Neural progenitor cell (in vitro differentiated cells): ENCODE measurements around the gene DVL1.

Experiments used
- CTCF ChIP-seq: fragments of 200-600 bp; sonication (generic); IDR thresholded peaks from 2 replicates; pipeline ENCODE4 v1.5.1; 2017; ENCODE audit warnings: antibody characterized with exemption, mild to moderate bottlenecking
- EZH2 ChIP-seq: fragments of 200-600 bp; sonication (generic); IDR thresholded peaks from 2 replicates; pipeline ENCODE4 v1.6.1; 2017; ENCODE audit warnings: antibody characterized with exemption, mild to moderate bottlenecking, moderate library complexity

DNA sequence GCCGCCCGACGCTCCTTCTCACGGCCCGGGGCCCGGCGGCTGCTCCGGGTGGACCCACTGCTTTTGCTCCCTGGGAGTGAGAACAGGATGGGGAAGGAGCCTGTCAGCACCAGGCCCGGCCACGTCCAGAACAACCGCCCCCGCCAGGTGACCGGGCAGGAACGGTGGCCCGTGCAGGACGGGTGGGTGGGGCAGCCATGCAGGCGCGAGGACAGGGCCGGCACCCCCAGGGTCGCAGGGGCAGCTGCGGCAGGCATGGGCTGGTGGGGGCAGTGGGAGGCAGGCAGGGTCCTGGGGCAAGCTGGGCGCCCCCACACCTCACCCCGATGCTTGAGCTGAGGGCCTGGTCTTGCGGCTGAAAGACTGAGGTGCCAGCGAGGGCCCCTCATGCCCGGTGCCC, 12.8 kb downstream of the DVL1 start:
- TF ChIP-seq CTCF (no peak), EZH2 (no peak)
